Heart right ventricle (tissue), 16 donors: ENCODE data around the gene FCN3. TPM values are rescaled to one million over a fixed set of nuclear protein-coding genes. Genes with fewer than 3 reads are reported as not detected.

Experiments
- ATAC-seq, 8 donors: fragments of 200-7000 bp; cut with Tn5 transposase; one replicate each; pipeline ENCODE4 v1.9.1; 2020; ENCODE audit warnings: mild to moderate bottlenecking in 8 of 8, moderate library complexity in 8 of 8, moderate number of reproducible peaks in 1 of 8
- DNase-seq, 2 donors: peaks; one replicate each; pipeline ENCODE4 v3.0.0-alpha.2; 2020
- H3K27ac ChIP-seq, 10 donors: fragments of 200-600 bp; sonication (generic) in 2 of 10; one replicate each; pipeline versions ENCODE4 v1.5.0 to v1.8.0; 2020 to 2022; ENCODE audit warnings: mild to moderate bottlenecking in 3 of 10
- H3K27me3 ChIP-seq, 7 donors: fragments of 200-600 bp; one replicate each; pipeline ENCODE4 v1.8.0; 2021 to 2022; ENCODE audit warnings: mild to moderate bottlenecking in 2 of 7
- H3K36me3 ChIP-seq, 9 donors: fragments of 200-600 bp; sonication (generic) in 1 of 9; one replicate each; pipeline versions ENCODE4 v1.5.0 to v1.8.0; 2020 to 2022; ENCODE audit warnings: mild to moderate bottlenecking in 2 of 9
- H3K4me1 ChIP-seq, 9 donors: fragments of 200-600 bp; sonication (generic) in 1 of 9; one replicate each; pipeline versions ENCODE4 v1.5.0 to v1.8.0; 2020 to 2022; ENCODE audit warnings: mild to moderate bottlenecking in 4 of 9
- H3K4me3 ChIP-seq, 10 donors: fragments of 200-600 bp; sonication (generic) in 2 of 10; one replicate each; pipeline versions ENCODE4 v1.5.0 to v1.8.0; 2020 to 2022; ENCODE audit warnings: mild to moderate bottlenecking in 7 of 10, moderate library complexity in 2 of 10
- H3K9me3 ChIP-seq, 11 donors: fragments of 200-600 bp in 10 of 11; sonication (generic) in 2 of 11; one replicate each; pipeline versions ENCODE4 v1.5.0 to v1.8.0; 2013 to 2022; ENCODE audit warnings: mild to moderate bottlenecking in 2 of 11, control low read depth in 1 of 11, moderate library complexity in 1 of 11
- WGBS, 2 donors: extraction: QIAGEN DNeasy Blood & Tissue Kit; methylation state at CpG; one replicate each; pipeline ENCODE4 v1.1.7; 2013; ENCODE audit warnings: inconsistent platforms in 1 of 2; 5-methylcytosine and 5-hydroxymethylcytosine counted together
- intact Hi-C, 10 donors: fragments of 100-400 bp; cut with DNase I; formaldehyde crosslinking; loops; one replicate each; pipeline versions ENCODE4 v1.11.1 to v1.14.2; 2022
- polyA plus RNA-seq, 2 donors: library from polyadenylated mRNA; stranded (reverse); fragments of 200-250 nt; gene quantifications; one replicate each; pipeline ENCODE4 v1.2.3, GENCODE V29; 2013
- total RNA-seq, 10 donors: library from RNA; stranded (reverse); fragmentation: NEBNext Ultra II Directional in 3 of 10; extraction: Animal tissue kit (Norgen Biotek cat#: 25700) in 3 of 10; gene quantifications; one replicate each; pipeline versions ENCODE4 v1.2.1 to v1.2.4, GENCODE V29; 2021 to 2023
- TF ChIP-seq, protein P1 (sequence below), 9 donors: fragments of 200-600 bp; sonication (generic) in 2 of 9; IDR thresholded peaks; one replicate each; pipeline versions ENCODE4 v1.5.0 to v1.8.0; 2021 to 2022; ENCODE audit warnings: antibody characterized with exemption in 9 of 9, mild to moderate bottlenecking in 5 of 9, moderate library complexity in 1 of 9
- donor health status: Arrhythmogenic right ventricular cardiomyopathy.
- donor health status: ischemic (EF 13 %, LVEDD 7.1; RV severe dilation, severe dysfunction).
- donor health status: healthy with polysubstance abuse.
- donor health status: DM: no; HTN: yes; CAD: no.
- donor health status: DM: no; HTN: no; CAD: no.
- donor health status: ischemic (EF 25% LVEDD 6.9; RV normal size, moderate dysfunction).
- donor health status: ischemic (EF 25% LVEDD 5.7; RV mildly dilated, moderate dysfunction).
- donor health status: healthy.
- donor health status: DM: yes; HTN: yes; CAD: no.
- donor health status: Ischemic cardiomyopathy.
- donor health status: ischemic (EF 35%, LVEDD 5.7; RV mildly dilated, moderate dysfunction).
- donor health status: nonischemic (EF 11% LVEDD 7.7; RV severe dilation, severe dysfunction).
- donor health status: DM: yes; HTN: yes; CAD: no.
- donor health status: PGD.
- donor health status: ischemic (EF 29% LVEDD 5.4; RV normal size, mild dysfunction).
- donor health status: nonischemic (EF 23%, LVEDD 6.1; RV moderate dilation, normal function).

The FCN3 gene
- total and polyA plus RNA-seq, 12 donors: 1.6 to 210 (median 10.9) TPM

DNA sequence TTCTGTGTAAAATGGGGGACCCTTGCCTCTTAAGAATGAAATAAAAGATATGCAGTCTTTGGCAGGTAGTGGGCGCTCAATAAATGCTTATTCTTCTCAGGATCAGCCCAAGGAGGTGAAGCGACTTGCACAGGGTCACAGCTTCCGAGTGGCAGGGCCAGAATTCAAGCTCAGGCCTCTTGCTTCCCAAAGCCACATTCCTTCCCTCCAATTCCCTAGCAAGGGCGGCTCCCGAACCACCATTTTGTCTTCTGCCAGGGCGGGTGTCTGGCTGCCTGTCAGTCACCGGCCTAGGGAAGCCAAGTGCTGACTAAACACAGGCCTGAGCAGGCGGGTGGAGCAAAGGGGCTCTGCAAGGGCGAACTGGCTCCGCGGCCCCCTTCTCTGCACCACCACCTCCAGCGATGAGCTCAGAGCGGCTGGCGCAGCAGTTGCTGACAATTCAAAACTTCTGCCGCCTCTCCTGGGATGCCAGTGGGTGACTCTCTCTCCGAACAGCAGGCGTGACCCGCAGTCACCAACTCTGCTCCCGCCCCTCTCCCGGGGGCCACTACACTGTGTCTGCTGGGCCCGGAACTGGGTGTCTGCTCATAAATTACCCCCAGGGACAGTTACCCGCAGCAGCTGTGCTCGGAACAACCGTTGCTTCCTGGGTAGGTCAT, 28.6 kb upstream of the FCN3 start:
- 35 to 39% methylated on average over 24 of the region's 24 CpGs for WGBS, 2 donors
- DNase-seq (peak; percentile 54 to 73), ATAC-seq (peak; percentile 14 to 53 (median 47))
- intact Hi-C loops: loop anchor here in 9 of 10 donors (2.0 to 10.0 kb wide), 4 partner anchors 202 to 262 kb away; partner anchors contain the start of gene AHDC1 (in 1 of the 9)
- Histone ChIP-seq H3K9me3 (no peaks in the 10 kb centered on the region), H3K36me3 (peaks cover 0 to 30% (median 16%) of the 10 kb centered on the region in 9 donors), H3K4me3 (peak overlapping the region in 3 of 10 donors; percentile 5 to 28 (median 10)), H3K4me1 (peaks cover 41 to 97% (median 85%) of the 10 kb centered on the region in 9 donors), H3K27me3 (no peaks in the 10 kb centered on the region), H3K27ac (peak overlapping the region; percentile 68 to 91 (median 82))
- TF ChIP-seq, protein P1, sequence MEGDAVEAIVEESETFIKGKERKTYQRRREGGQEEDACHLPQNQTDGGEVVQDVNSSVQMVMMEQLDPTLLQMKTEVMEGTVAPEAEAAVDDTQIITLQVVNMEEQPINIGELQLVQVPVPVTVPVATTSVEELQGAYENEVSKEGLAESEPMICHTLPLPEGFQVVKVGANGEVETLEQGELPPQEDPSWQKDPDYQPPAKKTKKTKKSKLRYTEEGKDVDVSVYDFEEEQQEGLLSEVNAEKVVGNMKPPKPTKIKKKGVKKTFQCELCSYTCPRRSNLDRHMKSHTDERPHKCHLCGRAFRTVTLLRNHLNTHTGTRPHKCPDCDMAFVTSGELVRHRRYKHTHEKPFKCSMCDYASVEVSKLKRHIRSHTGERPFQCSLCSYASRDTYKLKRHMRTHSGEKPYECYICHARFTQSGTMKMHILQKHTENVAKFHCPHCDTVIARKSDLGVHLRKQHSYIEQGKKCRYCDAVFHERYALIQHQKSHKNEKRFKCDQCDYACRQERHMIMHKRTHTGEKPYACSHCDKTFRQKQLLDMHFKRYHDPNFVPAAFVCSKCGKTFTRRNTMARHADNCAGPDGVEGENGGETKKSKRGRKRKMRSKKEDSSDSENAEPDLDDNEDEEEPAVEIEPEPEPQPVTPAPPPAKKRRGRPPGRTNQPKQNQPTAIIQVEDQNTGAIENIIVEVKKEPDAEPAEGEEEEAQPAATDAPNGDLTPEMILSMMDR (IDR thresholded peaks at IDR 0.05): peak in 5 of 9 donors; percentile 5 to 34 (median 9)

DNA sequence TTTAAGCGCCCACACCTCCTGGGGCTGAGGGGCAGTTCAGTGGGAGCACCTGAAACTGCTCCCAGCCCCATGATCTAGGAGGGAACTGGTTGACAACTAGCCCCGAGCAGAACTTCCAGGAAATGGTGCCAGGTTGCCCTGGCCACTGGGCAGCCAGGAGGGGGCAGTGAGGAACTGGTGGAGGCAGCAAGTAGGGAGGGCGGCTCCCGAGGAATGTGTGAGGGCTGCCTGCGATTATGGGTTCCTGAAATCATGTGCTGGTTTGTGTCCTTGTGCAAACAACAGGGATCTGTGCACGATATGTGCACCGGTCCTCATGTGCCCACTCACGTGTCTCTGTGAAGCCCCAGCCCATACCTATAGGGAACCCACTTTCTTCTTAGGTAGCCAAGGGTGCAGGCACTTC, 27.7 kb upstream of the FCN3 start:
- H3K36me3 ChIP-seq: peaks cover 0 to 22% (median 9%) of the 10 kb centered on the region in 9 donors
- H3K27ac ChIP-seq: peak overlapping the region; percentile 68 to 91 (median 82)
- H3K4me1 ChIP-seq: peaks cover 41 to 100% (median 86%) of the 10 kb centered on the region in 9 donors
- 27 to 32% methylated on average over 8 of the region's 8 CpGs for WGBS, 2 donors
- intact Hi-C loops: loop anchor here in 9 of 10 donors (2.0 to 10.0 kb wide), 4 partner anchors 202 to 262 kb away; partner anchors contain the start of gene AHDC1 (in 1 of the 9)
- H3K9me3 ChIP-seq: no peaks in the 10 kb centered on the region
- no peak overlapping the region for H3K4me3 ChIP-seq
- ATAC-seq: peak; percentile 24 to 53 (median 41)
- no peaks in the 10 kb centered on the region for H3K27me3 ChIP-seq
- TF ChIP-seq, protein P1 (IDR thresholded peaks at IDR 0.05): peak; percentile 25 to 68 (median 58)
- peak; percentile 73 to 79 for DNase-seq

DNA sequence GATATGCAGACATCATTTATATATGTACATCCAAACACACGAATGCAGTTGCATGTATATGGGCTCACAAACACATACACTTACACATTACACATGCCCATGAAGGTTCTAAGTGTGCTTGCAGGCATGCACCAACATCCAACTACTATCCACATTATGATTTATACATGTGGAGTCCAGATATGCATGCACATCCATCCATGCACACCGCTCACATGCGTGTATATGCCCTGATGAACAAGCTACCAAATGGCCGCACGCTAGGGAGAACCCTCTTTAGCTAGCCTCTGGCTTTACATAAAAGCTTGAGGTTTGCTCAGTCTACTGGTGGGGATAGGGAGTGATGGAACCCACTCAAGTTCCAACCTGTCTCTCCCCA, 26.3 kb upstream of the FCN3 start:
- Histone ChIP-seq H3K27me3 (no peaks in the 10 kb centered on the region), H3K36me3 (peaks cover 0 to 8% (median 0%) of the 10 kb centered on the region in 9 donors), H3K4me1 (peaks cover 37 to 100% (median 84%) of the 10 kb centered on the region in 9 donors), H3K27ac (peak overlapping the region in 2 of 10 donors; percentile 90 to 91), H3K9me3 (no peaks in the 10 kb centered on the region), H3K4me3 (no peak overlapping the region)
- intact Hi-C loops: loop anchor here in 8 of 10 donors (5.0 to 10.0 kb wide), 3 partner anchors 206 to 264 kb away; no protein-coding TSS in a partner anchor
- no peak for ATAC-seq
- TF ChIP-seq, protein P1 (IDR thresholded peaks at IDR 0.05): no peak
- WGBS, 2 donors: 90 to 92% methylated on average over 5 of the region's 5 CpGs
- DNase-seq: no peak

DNA sequence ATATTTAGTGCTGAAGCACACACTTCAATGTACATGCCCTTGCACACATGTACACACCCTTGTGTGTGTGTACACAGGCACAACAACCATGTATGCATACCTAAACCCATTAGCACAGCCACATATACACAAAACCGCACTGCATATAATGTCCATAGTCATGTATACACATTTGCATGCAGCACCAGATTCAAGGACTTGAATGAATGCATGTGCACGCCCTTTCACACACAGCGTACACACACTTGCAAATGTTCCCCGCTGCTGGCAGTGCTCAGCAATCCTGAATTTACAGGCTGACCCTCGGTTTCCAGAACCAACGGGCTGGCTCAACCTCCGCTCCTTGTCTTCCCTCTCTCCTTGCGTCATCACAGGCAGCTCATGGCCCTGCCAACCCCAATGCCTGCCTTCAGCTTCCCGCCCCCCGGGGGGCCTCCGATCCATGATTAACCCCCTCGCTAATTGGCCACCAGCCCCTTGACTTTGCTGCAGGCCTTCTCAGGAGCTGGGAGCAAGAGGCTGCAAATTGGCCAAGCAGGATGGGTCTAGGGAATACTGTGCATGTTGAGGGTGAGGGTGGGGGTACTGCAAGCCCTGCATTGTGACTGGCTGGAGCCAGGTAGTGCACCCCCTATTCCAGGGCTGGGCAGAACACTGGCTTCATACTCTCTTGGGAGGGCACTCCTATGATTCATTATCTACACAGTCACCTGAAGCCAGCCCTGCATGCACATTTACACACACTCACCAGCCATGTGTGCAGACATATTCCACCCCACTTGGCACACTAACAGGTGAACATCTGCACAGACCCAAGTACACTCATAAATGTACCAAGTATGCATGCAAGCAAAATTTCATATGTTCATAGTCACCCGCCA, 25.7 kb upstream of the FCN3 start:
- DNase-seq: no peak
- H3K27ac ChIP-seq: no peak overlapping the region
- H3K27me3 ChIP-seq: no peaks in the 10 kb centered on the region
- 51 to 58% methylated on average over 13 of the region's 13 CpGs for WGBS, 2 donors
- peaks cover 0 to 6% (median 0%) of the 10 kb centered on the region in 9 donors for H3K36me3 ChIP-seq
- TF ChIP-seq, protein P1 (IDR thresholded peaks at IDR 0.05): no peak
- H3K4me1 ChIP-seq: peaks cover 34 to 100% (median 84%) of the 10 kb centered on the region in 9 donors
- intact Hi-C loops: loop anchor here in 8 of 10 donors (5.0 to 10.0 kb wide), 3 partner anchors 207 to 264 kb away; no protein-coding TSS in a partner anchor
- no peak for ATAC-seq
- H3K4me3 ChIP-seq: no peak overlapping the region
- no peaks in the 10 kb centered on the region for H3K9me3 ChIP-seq
